ENCODE measurements around the gene DNAJC18. TPM values are rescaled to one million over a fixed set of nuclear protein-coding genes. Genes with fewer than 3 reads are reported as not detected.
"Not testable (repeated sequence)": the region's sequence is repeated elsewhere in the genome, so short reads cannot be mapped to it uniquely, and the experiment has no call there.

Gene DNAJC18
- total and polyA plus RNA-seq, 2 experiments from 2014 or later: 10.9 to 13.4 TPM

GRCh38 chr5:139482050-139482889, 42.9 kb upstream of the DNAJC18 start, which contains the start of gene STING1:
Gene STING1 (minus strand): TSS chr5:139482758. CDS start chr5:139481704, 1,054 bp downstream.
- Histone ChIP-seq H4K20me1 (ENCODE audit: insufficient read depth) (no peaks in the 10 kb centered on the region), H3K27ac (peak within 1 kb of the TSS; percentile 97), H2AFZ (peak within 1 kb of the TSS; percentile 75), H3K9me2 (ENCODE audit: insufficient read depth) (no peaks in the 10 kb centered on the region), H3K36me3 (ENCODE audit: low read depth) (peaks cover 12% of the 10 kb centered on the region; the same call in 1 of the 2 replicates), H3K4me1 (ENCODE audit: insufficient read depth) (peaks cover 7% of the 10 kb centered on the region), H3F3A (ENCODE audit: insufficient read depth) (peaks cover 9% of the 10 kb centered on the region), H3K9me3 (ENCODE audit: low read depth) (no peaks in the 10 kb centered on the region), H3K4me2 (ENCODE audit: unreplicated experiment) (peak within 1 kb of the TSS; percentile 99), H3K27me3 (replicated peaks; ENCODE audit: insufficient read depth) (no peaks in the 10 kb centered on the region), H3K79me2 (ENCODE audit: insufficient read depth) (peaks cover 35% of the 10 kb centered on the region), H3K9ac (peak within 1 kb of the TSS; percentile 94), H3K4me3 (peak within 1 kb of the TSS; percentile 85)
- in situ Hi-C loops (cut with MboI): no loop called here
- no peak for TF ChIP-seq EZH2phosphoT487 (IDR thresholded peaks at IDR 0.05; ENCODE audit: insufficient read depth, low read depth)
- TF ChIP-seq EZH2 (IDR thresholded peaks at IDR 0.05; ENCODE audit: insufficient read depth, poor library complexity, severe bottlenecking): no peak
- 1 to 4% methylated on average over 19 of the region's 19 CpGs for WGBS, 2 experiments (ENCODE audit: low coverage in 1 of 2, low lambda C conversion rate in 2 of 2, missing lambda C conversion rate in 2 of 2)
- peak; percentile 96 for DNase-seq

GRCh38 chr5:139481580-139482049, 42.3 kb upstream of the DNAJC18 start:
- Histone ChIP-seq H3F3A (ENCODE audit: insufficient read depth) (peaks cover 9% of the 10 kb centered on the region), H3K9me3 (ENCODE audit: low read depth) (no peaks in the 10 kb centered on the region), H2AFZ (peak overlapping the region; percentile 75), H3K79me2 (ENCODE audit: insufficient read depth) (peaks cover 35% of the 10 kb centered on the region), H4K20me1 (ENCODE audit: insufficient read depth) (no peaks in the 10 kb centered on the region), H3K36me3 (ENCODE audit: low read depth) (peaks cover 12% of the 10 kb centered on the region; the same call in 1 of the 2 replicates), H3K4me2 (ENCODE audit: unreplicated experiment) (peak overlapping the region; percentile 99), H3K9me2 (ENCODE audit: insufficient read depth) (no peaks in the 10 kb centered on the region), H3K9ac (peak overlapping the region; percentile 94), H3K4me1 (ENCODE audit: insufficient read depth) (peaks cover 7% of the 10 kb centered on the region), H3K27me3 (replicated peaks; ENCODE audit: insufficient read depth) (no peaks in the 10 kb centered on the region), H3K27ac (peak overlapping the region; percentile 97), H3K4me3 (peak overlapping the region; percentile 85)
- in situ Hi-C loops (cut with MboI): no loop called here
- no peak for TF ChIP-seq EZH2 (IDR thresholded peaks at IDR 0.05; ENCODE audit: insufficient read depth, poor library complexity, severe bottlenecking)
- TF ChIP-seq EZH2phosphoT487 (IDR thresholded peaks at IDR 0.05; ENCODE audit: insufficient read depth, low read depth): no peak
- DNase-seq: peak; percentile 79
- WGBS, 2 experiments (ENCODE audit: low coverage in 1 of 2, low lambda C conversion rate in 2 of 2, missing lambda C conversion rate in 2 of 2): 25 to 36% methylated on average over 4 to 5 of the region's 5 CpGs

- Histone ChIP-seq H2AFZ (no peak overlapping the region), H3K36me3 (ENCODE audit: low read depth) (peaks cover 12% of the 10 kb centered on the region; the same call in 1 of the 2 replicates), H3F3A (ENCODE audit: insufficient read depth) (peaks cover 9% of the 10 kb centered on the region), H3K4me1 (ENCODE audit: insufficient read depth) (peaks cover 7% of the 10 kb centered on the region), H3K27me3 (replicated peaks; ENCODE audit: insufficient read depth) (no peaks in the 10 kb centered on the region), H3K4me3 (peak overlapping the region; percentile 85), H3K4me2 (ENCODE audit: unreplicated experiment) (peak overlapping the region; percentile 99), H4K20me1 (ENCODE audit: insufficient read depth) (no peaks in the 10 kb centered on the region), H3K9me3 (ENCODE audit: low read depth) (no peaks in the 10 kb centered on the region), H3K27ac (peak overlapping the region; percentile 97), H3K9ac (peak overlapping the region; percentile 94), H3K79me2 (ENCODE audit: insufficient read depth) (peaks cover 35% of the 10 kb centered on the region), H3K9me2 (ENCODE audit: insufficient read depth) (no peaks in the 10 kb centered on the region)
- peak; percentile 38 for DNase-seq
- no peak for TF ChIP-seq EZH2phosphoT487 (IDR thresholded peaks at IDR 0.05; ENCODE audit: insufficient read depth, low read depth)
- no peak for TF ChIP-seq EZH2 (IDR thresholded peaks at IDR 0.05; ENCODE audit: insufficient read depth, poor library complexity, severe bottlenecking)
- in situ Hi-C loops (cut with MboI): no loop called here
- 58 to 61% methylated on average over 8 to 12 of the region's 12 CpGs for WGBS, 2 experiments (ENCODE audit: low coverage in 1 of 2, low lambda C conversion rate in 2 of 2, missing lambda C conversion rate in 2 of 2)
Measured at GRCh38 chr5:139481122-139481533, 41.8 kb upstream of the DNAJC18 start.

- Histone ChIP-seq H3K79me2 (ENCODE audit: insufficient read depth) (peaks cover 35% of the 10 kb centered on the region), H3K36me3 (ENCODE audit: low read depth) (peaks cover 12% of the 10 kb centered on the region; the same call in 1 of the 2 replicates)
- WGBS, 2 experiments (ENCODE audit: low coverage in 1 of 2, low lambda C conversion rate in 2 of 2, missing lambda C conversion rate in 2 of 2): 88 to 96% methylated on average over 3 to 4 of the region's 4 CpGs
- H3K27me3 ChIP-seq (replicated peaks; ENCODE audit: insufficient read depth); H4K20me1 ChIP-seq (ENCODE audit: insufficient read depth); in situ Hi-C loops (cut with MboI); H2AFZ ChIP-seq; H3K9me2 ChIP-seq (ENCODE audit: insufficient read depth); H3K4me1 ChIP-seq (ENCODE audit: insufficient read depth); H3K9me3 ChIP-seq (ENCODE audit: low read depth); H3K27ac ChIP-seq; DNase-seq; H3K4me3 ChIP-seq; H3K9ac ChIP-seq; H3K4me2 ChIP-seq (ENCODE audit: unreplicated experiment); H3F3A ChIP-seq (ENCODE audit: insufficient read depth): not testable (repeated sequence)
Measured at GRCh38 chr5:139479729-139480128, 40.4 kb upstream of the DNAJC18 start.

- H3K36me3 ChIP-seq (ENCODE audit: low read depth): peaks cover 12% of the 10 kb centered on the region; the same call in 1 of the 2 replicates
Measured at GRCh38 chr5:139478657-139479423, 39.5 kb upstream of the DNAJC18 start.

More at GRCh38 chr5:139478657-139479423, 39.5 kb upstream of the DNAJC18 start:
- H2AFZ ChIP-seq; H3K9ac ChIP-seq; H3K4me3 ChIP-seq; H3K27ac ChIP-seq; H3K27me3 ChIP-seq (replicated peaks; ENCODE audit: insufficient read depth); H3F3A ChIP-seq (ENCODE audit: insufficient read depth); H3K9me3 ChIP-seq (ENCODE audit: low read depth); H3K4me2 ChIP-seq (ENCODE audit: unreplicated experiment); H4K20me1 ChIP-seq (ENCODE audit: insufficient read depth); H3K9me2 ChIP-seq (ENCODE audit: insufficient read depth); DNase-seq; in situ Hi-C loops (cut with MboI): not testable (repeated sequence)
- 80 to 82% methylated on average over 9 of the region's 9 CpGs for WGBS, 2 experiments (ENCODE audit: low coverage in 1 of 2, low lambda C conversion rate in 2 of 2, missing lambda C conversion rate in 2 of 2)
- peaks cover 35% of the 10 kb centered on the region for H3K79me2 ChIP-seq (ENCODE audit: insufficient read depth)
- peaks cover 11% of the 10 kb centered on the region for H3K4me1 ChIP-seq (ENCODE audit: insufficient read depth)

Measured in GM23248 (cell line).